MM.1S (cell line): ENCODE measurements around the gene GMPR2.

Source experiments
- EZH2 ChIP-seq: fragments of 300-600 bp; sonication (generic); optimal IDR thresholded peaks from 2 replicates; pipeline ENCODE3; 2017; ENCODE audit warnings: low read depth, mild to moderate bottlenecking, antibody characterized with exemption, low read length, mixed read lengths
- EZH2phosphoT487 ChIP-seq: fragments of 300-600 bp; sonication (generic); IDR thresholded peaks from 2 replicates; pipeline ENCODE4 v1.6.1; 2018; ENCODE audit warnings: antibody characterized with exemption, low read length
- TF ChIP-seq, protein P1 (sequence below): fragments of 300-600 bp; sonication (generic); IDR thresholded peaks from 2 replicates; pipeline ENCODE4 v1.5.1; 2016; ENCODE audit warnings: antibody characterized with exemption, low read length, mixed read lengths

DNA sequence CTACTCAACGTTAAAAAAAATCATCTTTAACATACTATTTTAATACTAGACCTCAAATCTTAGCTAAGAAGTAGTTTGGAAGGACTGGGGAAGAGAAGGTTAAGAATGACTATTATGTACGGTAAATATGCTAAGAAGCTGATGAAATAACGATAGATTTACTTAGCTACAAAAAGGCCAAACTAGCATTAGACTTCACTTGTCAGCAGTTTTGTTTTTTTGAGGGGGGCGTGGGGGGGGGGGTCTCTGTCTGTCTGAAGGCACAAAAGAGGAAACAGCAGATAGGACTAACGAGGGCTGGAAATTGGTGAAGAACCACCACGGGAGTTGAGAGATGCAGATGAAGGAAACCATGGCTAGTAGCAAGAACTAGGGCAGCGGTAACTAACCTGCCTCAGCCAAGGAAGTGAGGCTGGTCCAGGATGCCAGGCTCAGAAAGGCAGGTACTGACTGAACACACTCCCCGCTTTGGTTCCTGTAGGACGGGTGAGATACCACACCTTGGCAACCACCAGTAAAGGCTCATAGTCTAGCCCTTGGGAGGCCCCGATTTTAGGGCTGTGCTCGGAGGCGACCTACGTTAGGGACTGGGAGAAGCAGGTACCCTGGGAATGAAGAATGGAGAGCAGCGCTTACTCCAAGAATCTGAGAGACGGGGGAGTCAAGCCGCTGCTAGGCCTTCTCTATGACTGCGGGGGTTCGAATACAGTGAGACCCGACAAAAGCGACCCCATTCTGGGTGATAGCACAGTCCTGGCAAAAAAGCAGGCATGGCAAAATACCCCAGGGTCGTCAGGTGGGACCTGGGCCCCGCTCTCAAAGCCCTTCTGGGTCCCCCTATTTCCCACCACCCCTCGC is 1.2 kb upstream of the GMPR2 start:
- TF ChIP-seq, protein P1, sequence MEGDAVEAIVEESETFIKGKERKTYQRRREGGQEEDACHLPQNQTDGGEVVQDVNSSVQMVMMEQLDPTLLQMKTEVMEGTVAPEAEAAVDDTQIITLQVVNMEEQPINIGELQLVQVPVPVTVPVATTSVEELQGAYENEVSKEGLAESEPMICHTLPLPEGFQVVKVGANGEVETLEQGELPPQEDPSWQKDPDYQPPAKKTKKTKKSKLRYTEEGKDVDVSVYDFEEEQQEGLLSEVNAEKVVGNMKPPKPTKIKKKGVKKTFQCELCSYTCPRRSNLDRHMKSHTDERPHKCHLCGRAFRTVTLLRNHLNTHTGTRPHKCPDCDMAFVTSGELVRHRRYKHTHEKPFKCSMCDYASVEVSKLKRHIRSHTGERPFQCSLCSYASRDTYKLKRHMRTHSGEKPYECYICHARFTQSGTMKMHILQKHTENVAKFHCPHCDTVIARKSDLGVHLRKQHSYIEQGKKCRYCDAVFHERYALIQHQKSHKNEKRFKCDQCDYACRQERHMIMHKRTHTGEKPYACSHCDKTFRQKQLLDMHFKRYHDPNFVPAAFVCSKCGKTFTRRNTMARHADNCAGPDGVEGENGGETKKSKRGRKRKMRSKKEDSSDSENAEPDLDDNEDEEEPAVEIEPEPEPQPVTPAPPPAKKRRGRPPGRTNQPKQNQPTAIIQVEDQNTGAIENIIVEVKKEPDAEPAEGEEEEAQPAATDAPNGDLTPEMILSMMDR = no peak
- TF ChIP-seq EZH2 = no peak
- no peak for TF ChIP-seq EZH2phosphoT487
